HG03460 (cell line): ENCODE measurements around the gene KREMEN2.
"Not testable (repeated sequence)": the region's sequence is repeated elsewhere in the genome, so short reads cannot be mapped to it uniquely, and the experiment has no call there.

Source experiments
- ATAC-seq: cut with Tn5 transposase; IDR thresholded peaks from one replicate; pipeline ENCODE4 v1.9.1; 2021; ENCODE audit not compliant: unreplicated experiment

The KREMEN2 gene

DNA sequence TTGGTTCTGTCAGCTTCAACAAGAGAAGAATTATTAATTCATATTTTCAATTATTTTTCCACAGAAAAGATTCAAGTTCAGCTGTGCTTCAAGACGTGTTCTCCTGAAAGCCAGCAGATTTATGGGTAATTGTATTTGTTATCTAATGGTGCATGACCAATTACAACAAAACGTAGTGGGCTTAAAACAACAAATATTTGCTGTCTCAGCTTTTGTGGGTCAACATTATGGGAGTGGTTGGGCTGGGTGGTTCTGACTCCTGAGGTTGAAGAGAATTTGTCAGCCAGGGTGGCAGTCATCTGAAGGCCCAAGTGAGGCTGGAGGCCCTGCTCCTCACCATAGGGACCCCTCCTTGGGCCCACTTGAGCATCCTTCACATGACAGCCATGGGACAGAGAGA lies 24.1 kb upstream of the KREMEN2 start:
- ATAC-seq = no peak

DNA sequence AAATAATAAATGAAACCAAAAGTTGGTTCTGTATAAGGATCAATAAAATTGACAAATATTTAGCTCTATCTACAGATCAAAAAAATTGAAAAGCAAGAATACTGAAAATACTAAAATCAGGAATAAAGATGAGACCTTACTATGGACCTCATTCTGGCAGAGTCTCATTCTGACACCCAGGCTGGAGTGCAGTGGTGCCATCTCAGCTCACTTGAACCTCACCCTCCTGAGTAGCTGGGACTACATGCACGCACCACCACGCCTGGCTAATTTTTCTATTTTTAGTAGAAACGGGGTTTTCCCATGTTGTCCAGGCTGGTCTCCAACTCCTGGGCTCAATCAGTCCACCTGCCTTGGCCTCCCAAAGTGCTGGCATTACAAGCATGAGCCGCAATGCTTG lies 22.0 kb upstream of the KREMEN2 start:
- no peak for ATAC-seq

DNA sequence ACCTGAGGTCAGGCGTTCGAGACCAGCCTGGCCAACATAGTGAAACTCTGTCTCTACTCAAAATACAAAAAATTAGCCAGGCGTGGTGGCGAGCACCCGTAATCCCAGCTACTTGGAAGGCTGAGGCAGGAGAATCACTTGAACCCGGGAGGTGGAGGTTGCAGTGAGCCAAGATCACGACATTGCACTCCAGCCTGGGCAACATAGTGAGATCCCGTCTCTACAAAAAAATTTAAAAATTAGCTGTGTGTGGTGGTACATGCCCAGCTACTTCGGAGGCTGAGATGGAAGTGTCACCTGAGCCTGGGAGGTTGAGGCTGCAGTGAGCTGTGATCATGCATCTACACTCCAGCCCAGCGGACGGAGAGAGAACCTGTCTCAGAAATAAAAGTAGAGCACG lies 20.4 kb upstream of the KREMEN2 start:
- ATAC-seq = not testable (repeated sequence)

DNA sequence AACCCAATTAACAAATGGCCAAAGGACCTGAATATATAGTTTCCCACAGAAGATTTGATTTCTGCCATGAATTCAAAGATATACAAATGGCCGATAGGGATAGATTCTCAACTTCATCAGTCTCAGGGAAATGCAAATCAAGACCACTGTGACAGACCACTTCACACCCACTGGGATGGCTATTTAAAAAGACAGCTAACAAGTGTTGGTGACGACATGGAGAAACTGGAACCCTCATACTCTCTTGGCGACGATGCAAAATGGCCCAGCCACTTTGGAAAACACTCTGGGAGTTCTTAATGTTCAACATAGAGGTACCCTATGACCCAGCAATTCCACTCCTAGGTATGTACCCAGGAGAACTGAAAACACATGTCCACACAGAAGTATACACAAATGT lies 17.4 kb upstream of the KREMEN2 start:
- ATAC-seq = no peak

DNA sequence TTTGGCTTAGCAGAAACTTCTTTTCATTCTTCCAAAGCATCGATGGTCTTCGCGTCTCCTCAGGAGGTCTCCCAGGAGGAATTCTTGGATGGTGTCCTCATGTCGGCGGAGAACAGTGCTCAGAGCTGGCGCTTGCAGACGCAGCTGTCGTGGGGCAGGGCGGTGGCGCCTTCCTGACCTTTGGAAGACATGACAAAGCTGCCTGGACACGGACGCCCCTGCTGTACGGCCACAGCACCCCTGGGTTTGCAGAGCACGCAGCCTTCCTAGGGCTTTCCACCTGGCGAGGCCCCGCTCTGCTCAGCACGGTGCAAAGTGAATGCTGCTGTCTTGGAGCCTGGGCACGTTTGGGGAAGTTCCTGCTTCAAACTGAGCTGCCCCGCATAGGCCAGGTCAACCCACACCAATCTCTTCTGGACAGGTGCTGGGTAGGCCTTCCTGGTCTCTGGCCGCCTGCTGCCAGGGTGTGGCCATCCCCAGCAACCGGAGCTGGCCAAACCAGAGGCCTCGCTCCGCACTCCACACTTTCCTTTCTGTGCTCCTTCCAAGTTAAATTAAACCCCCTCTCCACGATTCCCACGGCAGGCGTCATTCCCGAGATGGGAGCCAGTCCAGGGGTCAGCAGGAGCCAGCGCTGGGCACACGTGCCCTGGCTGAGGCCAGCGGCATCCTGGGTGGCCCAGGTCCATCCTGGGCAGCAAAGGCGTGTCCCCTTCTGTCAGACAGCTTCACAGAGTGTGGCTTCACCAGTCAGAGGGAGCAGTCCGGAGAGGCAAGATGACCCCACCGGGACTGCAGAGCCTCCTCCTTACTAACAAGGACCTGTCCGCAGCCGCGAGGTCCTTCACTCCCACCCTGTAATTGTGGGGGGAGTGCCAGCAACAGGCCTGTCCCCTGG lies 15.0 kb upstream of the KREMEN2 start:
- ATAC-seq = no peak

DNA sequence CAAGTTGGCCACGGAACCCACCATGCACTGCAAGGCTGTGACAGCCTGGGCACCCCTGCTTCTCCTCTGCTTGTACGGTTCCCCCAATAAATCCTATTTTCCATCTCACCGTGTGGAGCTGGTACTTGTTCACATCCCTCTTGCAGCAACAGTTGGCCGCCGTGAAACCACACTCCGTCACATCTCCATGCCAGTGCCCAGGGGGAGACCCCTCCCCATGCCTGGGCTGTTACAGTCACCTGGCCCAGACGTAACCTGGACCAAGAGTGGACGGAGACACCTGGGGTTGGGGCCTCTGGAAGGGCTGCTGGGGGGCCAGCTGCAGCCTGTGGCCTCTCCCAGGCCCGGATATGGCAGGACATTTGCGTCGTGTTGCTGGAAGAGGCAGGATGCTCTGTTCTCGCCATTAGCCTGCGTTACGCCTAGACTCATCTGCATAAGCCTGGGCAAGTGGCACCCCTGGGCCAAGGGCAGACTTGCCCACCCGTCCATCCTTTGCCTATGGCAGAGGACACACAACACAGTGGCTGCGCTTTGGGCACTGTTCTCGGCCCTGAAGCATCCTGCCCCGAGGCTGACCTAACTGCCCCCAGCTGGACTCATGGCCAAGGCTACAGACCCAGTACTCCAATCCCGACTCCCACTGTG lies 14.2 kb upstream of the KREMEN2 start:
- ATAC-seq = no peak

DNA sequence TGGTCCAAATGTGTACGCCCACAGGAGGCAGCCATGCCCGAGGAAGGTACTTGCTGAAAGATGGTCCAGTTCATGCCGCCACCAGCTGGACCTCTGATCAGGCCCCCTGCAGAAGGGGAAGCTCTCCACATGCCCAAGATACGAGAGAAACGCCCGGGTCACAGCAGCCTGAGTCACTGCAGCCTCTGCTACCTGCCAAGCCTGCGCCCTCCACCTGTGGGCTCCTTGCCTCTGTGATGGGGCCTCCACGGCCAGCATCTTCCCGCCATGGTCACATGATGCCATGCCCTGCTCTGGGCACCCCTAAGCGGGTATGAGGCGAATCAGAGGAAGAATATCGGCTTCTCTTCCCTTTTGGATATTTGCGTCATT lies 13.7 kb upstream of the KREMEN2 start:
- no peak for ATAC-seq

DNA sequence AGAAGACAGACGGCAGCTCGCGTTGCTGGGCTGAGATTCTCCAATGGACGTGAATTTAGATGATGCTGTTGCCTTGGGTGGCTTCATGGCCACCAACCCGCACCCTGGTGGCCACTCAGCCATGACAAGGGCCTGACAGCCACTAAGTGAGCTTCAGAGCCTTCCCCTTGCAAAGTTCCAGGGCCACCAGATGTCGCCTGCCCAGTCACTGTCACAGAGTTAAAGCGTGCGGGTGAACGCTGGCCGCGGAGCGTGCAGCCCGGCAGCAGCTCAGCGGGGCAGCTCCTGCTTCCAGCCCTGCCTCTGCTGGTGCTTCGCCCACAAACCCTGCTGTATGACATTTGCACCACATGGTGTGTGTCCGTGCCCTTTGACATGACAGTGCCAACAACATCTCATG lies 13.3 kb upstream of the KREMEN2 start:
- no peak for ATAC-seq

DNA sequence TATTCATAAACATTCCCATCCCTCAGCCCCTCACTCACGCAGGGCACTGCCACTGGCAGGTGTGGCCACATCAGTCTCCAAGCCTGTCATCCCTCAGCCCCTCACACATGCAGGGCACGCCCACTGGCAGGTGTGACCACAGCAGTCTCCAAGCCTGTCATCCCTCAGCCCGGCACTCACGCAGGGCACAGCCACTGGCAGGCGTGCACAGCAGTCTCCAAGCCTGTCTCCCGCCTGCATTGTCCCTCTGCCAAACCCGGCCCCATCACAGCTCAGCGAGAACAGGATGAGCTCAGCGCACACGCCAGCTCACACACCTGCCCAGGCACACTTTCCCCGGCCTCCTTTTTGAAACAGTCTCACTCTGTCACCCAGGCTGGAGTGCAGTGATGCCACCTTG lies 11.4 kb upstream of the KREMEN2 start:
- no peak for ATAC-seq

DNA sequence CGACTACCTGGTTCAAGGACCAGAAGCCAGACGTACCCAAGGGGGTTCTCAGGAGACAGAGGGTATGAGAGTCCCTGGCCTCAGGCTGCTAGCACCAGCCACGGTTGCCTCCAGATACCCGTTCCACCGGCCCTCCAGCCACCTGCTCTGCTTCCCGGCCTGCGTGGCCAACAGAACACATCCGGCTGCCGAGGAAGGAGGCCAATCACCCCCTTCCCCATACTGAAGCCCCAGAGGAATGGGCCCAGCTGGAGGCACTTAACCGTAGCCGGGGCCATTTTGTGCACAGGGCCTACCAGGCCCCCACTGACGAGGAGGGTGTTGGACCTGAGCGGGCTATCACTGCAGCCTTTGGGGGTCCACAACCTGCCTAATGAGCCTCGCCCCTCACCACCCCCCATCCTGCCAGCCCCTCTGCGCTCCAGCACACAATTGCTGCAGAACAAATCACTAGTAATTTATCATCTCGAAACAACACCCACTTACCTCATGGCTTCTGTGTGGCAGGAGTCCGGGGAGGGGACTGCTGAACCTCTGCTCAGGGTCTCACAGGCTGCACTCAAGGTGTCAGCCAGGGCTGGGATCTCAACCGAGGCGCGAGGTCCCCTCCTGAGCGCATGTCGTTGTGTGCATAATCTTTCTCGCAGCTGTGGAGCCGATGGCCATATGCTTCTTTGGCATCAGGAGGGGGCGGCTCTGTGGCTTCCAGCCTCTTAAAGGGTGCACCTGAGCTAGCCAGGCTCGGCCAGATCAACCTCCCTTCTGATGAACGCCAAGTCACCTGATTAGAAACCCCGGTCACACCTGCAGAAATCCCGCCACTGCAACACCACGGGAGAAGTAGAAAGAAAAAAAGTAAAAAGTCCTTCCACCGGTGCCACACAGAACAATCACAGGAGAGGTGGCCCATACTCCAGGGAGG lies 10.1 kb upstream of the KREMEN2 start:
- no peak for ATAC-seq

DNA sequence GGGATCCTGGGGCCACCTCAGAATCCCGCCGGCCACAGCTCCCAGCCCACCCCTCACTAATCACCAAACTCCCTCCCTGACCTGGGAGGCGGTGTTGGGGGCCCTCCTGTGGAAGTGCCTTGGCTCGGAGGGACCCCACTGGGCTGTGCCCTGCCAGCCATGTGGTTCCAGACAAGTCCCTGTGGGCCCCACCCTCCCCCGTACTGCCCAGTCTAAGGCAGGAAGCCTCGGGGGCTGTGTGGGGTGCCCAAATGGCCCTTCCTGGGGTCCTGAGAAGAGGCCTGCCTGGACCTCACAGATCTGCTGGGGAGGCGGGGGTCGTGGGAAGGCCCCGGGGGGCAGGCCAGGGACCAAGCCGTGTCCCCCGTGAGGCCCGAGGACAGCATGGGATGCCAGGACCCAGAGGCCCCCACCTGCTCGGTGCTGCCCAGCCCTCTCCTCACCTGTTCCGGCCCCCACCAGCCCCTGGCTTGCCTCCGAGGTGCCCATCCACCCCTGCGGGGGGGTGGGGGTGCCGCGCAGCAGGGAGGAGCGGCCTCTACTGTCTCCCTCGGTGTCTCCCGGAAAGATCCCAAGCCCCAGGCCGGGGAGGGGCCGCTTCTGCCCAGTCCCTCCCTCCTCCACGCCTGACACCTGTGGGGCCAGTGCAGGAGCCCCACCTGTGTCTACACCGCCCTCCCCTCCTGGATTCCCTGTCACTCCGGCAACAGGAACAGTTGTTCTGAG lies 9.3 kb upstream of the KREMEN2 start:
- ATAC-seq = no peak

DNA sequence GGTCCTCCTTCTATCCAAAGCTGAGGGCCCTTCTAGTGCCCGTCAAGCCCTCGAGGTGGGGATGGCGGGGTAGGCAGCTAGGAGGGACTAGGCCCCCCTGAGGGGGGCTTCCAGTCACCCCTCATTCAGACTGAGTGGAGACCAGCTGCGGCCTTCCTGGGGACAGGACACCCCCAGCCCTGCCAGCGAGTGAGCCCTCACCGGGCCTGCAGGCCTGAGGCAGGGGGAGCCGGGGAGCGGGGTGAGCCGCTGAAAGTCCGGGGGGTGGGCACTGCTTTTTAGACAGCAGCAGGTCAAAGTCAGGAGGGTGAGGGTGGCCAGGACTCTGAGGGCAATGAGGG lies 8.7 kb upstream of the KREMEN2 start:
- no peak for ATAC-seq

DNA sequence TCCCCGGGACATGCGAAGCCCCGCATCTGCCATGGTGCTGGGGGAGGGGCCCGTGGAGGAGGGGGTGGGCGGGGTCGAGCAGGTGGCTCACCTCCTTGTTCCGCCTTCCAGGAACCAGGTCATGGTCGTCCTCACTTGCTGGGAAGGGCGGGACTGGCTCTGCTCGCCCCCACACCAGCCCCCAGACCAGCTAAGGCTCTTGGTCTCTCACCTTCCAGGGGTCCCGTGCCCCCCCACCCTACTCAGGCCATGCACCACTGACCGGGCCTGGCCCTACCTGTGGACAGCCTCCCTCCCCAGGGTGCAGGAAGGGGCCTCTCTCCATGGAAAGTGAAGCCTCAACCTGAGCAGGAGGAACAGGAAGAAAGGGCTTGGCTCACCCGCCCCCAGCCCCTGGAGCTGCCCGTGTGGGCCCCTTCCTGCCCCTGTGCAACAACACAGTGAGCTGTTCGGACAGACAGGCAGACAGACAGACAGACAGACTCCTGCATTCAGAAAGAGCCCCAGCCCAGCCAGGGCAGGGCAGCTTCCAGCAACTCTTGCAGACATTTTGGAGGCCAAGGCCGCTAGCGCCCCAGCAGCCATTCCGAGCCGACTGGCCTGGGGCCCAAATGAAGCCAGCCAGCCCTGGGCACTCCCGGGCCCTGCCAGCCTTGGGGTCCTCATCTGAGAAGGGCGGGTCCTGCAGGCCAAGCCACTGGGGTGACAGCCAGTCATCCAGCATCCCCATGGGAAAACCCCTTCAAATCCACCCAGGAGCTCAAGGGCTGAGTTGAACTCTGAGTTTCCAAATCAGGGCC lies 8.1 kb upstream of the KREMEN2 start:
- no peak for ATAC-seq

DNA sequence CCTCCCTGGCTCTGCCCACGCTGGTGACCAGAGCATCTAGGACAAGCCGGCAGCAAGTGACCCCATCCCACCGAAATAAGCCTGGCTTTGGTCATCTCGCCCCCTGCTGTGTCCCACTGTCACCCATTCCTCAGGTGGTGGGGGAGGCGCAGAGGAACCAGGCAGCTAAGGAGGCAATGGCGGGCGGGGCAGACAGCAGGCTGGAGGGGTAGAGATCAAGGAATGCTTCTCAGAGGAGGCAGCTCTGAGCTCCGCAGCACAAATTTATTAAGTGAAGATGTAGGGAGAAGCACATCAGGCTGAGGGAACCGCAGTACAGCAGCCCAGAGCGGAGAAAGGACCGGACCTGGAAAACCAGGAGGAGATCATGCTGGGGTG lies 7.5 kb upstream of the KREMEN2 start:
- no peak for ATAC-seq

DNA sequence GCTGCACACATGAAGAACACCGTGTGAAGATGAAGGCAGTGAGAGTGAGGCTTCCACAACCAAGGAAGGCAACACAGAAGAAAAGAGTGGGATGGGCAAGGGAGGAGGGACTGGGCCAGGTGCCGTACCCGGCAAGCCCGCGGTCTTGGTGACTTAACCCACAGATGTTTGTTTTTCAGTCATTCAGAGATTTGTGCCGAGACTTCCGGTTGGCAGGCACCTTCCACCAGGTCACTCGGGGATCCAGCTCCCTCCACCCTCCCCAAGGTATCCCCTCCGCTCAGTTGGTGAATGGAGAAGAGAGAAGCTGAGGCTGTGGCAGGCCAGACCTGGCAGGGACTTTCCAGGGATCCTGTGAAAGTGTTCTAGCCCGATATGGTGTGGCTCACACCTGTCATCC lies 4.9 kb upstream of the KREMEN2 start:
- ATAC-seq = no peak

DNA sequence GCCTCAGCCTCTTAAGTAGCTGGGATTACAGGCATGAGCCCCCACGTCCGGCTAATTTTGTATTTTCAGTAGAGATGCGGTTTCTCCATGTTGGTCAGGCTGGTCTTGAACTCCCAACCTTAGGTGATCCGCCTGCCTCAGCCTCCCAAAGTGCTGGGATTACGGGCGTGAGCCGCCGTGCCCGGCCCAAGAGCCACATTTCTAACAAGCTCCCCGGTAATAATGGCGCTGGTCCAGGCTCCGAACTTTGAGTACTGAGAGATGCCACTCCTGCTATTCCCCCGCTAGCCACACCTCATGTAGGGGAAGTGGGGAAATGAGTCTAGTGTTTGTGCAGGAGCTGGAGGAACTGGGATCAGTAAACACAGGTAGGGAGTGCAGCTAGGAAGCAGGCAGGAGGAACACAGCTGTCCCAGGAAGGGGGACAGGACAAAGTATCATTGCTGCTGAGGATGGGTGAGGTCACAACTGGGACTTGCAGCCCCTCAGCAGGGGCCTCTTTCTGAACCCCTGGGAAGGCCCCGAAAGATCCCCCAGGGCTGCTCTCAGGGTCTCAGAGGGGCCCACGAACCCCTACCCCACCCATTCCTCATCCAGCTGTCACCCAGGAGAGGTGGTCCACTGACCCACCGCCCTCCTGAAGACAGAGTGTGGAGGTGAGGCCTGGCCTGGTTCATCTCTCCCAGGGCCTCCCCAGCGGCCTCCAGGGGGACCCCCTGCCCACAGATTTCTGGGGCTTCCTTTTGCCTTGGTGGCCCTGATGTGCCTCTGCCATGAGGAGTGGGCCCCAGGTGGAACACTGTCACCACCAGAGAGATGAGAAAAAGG lies 3.7 kb upstream of the KREMEN2 start:
- no peak for ATAC-seq

DNA sequence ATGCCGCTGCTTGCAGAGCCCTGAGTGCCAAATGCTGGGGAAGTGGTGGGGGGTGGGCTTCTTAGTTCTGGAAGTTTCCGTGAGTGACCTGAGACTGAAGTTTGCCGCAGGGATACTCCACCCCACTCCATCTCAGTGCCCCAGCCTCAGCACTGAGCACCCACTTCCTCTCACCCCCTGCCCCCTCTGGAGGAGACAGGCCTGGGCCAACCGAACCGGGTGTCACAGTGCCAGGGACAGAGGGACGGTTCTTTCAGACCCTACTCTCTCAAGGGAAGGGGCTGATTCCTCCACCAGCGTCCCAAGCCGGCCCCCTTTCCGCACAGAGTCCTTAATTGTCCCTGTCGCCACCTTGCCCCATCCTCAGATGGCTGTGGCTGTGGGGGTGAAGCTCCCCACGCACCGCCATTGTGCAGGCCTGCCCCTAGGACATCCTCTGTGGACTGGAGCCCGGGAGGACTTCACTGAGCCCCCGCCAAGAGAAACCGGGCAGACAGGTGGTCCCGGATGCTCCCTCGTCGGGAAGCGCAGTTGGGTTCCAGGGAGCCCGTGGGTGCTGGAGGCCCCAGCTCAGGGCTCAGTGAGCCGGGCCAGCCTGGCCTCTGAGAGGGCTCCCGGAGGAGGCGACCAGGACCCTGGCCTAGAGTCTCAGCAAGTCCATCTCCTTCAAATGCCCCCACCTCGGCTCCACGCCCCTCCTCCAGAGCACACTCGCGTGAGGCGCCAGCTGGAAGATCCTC lies 1.6 kb upstream of the KREMEN2 start:
- ATAC-seq = no peak

DNA sequence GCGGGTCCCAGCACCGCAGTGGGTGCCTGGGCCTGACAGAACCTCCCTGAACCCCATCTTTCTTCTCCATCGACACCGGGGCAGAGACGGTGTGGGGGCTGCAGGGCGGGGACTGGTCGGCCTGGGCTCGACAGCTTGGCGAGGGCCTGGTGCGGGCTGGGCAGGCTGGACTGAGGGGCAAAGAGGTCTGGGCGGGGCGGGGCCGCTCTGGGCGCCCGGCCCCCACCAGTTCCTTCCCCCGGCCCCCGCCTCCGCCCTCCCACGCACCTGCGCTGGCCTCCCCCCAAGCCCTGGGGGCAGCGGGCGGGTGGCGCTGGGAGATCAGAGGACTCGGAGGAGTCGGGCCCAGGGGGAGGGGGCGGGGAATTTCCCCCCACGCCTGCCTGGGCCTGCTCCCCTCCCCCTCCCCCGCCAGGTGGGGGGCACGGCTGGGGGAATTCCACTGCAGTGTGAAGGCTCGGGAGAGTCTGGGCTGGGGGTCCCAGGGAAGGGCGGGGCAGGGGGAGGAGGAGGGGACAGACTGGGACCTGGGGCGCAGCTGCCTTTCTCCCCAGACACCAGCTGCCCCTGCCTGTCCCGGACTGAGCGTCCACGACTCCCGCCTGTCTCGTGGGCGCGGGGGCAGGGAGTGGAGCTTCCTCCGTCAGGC lies 877 bp upstream of the KREMEN2 start:
- ATAC-seq = no peak
